Medulla oblongata (tissue), 1 donor: ENCODE measurements around the gene PROKR1.
"Not testable (repeated sequence)": the region's sequence is repeated elsewhere in the genome, so short reads cannot be mapped to it uniquely, and the experiment has no call there.

Experiments
- DNase-seq: peaks from one replicate; pipeline ENCODE4 v3.0.0-alpha.2; 2015; ENCODE audit errors: extremely low spot score

The PROKR1 gene

GRCh38 chr2:68658266-68658665 is 14.9 kb downstream of the PROKR1 start:
- no peak for DNase-seq

DNA sequence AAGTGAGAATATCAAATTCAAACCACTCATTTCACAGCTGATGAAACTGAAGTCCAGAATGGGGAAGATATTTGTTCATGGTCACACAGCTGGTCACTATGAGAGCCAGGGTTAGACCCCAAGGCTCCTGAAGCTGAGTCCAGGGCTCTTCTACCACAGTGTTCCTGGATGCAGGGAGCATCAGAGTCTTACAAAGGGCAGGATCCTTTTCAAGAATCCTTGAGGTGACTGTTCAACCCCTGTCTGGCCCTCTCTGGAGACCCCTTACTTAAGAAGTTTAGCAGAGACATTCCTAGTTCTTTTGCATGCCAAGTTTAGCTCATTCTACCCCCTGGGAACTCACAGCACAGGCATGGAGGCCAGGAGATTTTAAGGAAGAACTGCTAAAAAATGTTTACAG is 15.7 kb downstream of the PROKR1 start:
- no peak for DNase-seq

- no peak for DNase-seq
Observed at GRCh38 chr2:68660658-68661057, 17.3 kb downstream of the PROKR1 start.

GRCh38 chr2:68662466-68662865 is 19.1 kb downstream of the PROKR1 start:
- DNase-seq = peak; percentile 46

- no peak for DNase-seq
Observed at GRCh38 chr2:68663371-68664156, 20.2 kb downstream of the PROKR1 start.

DNA sequence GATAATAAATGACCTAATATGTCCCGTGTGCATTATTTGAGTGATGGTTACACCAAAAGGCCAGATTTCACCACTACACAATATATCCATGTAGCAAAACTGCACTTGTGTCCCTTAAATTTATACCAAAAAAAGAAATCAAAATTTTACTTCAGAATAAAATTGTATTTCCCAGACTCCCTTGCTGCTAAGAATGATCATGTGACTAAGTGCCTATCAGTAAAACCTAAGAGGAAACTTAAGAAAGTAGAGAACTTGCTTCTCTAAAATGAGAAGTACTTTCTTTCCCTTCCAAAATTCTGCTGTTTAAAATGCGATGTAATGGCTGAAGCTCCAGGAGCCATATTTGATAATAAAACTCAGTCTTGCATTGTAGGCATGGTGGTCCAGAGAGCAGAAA is 24.0 kb downstream of the PROKR1 start:
- DNase-seq = no peak

DNA sequence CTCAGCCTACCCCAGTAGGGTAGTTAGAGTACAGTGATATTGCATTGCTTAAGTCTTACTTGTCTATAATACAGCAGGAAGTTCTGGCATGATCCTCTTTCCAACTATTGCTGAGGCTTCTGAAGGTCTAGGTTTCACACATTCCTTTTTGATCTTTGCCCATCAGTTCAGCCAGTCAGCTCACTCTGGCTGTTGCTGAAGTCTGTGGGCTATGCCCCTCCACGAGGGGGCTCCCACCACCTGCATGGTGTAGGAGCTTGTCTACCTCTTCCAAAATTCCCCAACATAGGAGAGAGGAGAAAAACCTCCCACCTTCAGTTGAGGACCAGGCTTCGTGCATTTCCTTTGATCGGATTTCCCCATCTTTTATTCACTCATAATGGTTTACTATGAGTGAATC is 26.3 kb downstream of the PROKR1 start:
- no peak for DNase-seq

DNA sequence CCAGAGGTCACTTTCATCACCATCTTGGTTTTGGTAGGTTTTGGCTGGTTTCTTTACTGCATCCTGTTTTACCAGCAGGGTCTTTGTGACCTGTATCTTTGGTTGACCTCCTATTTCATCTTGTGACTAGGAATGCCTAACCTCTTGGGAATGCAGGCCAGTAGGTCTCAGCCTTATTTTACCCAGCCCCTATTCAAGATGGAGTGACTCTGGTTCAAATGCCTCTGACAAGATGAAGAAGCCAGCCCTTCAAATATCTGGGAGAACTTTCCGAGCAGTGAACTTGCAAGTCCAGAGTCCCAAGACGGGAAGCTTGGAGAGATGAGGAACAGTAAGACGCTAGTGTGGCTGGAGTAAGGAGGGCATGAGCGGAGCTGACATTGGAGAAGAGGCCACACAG is 28.6 kb downstream of the PROKR1 start:
- no peak for DNase-seq

DNA sequence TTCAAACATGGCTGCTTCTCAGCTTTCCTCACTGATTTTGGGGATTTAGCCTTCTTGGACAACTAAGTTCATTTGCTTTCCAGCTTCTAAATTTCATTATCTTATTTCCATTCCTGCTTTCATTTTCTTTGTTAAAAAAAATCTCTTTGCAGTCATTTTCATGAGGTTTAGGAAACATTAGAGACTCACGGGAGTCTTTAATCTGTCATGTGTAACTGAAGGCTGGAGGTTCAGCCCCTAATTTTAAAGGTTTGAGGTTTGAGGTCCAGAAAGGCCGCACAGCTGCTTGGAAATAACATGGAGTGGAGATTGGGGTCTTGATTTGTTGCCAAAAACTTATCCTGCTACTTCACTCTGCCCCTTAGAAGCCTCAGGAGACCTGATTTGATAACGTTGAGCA is 30.3 kb downstream of the PROKR1 start:
- no peak for DNase-seq

- DNase-seq = no peak
Observed at GRCh38 chr2:68675470-68675869, 32.1 kb downstream of the PROKR1 start.

DNA sequence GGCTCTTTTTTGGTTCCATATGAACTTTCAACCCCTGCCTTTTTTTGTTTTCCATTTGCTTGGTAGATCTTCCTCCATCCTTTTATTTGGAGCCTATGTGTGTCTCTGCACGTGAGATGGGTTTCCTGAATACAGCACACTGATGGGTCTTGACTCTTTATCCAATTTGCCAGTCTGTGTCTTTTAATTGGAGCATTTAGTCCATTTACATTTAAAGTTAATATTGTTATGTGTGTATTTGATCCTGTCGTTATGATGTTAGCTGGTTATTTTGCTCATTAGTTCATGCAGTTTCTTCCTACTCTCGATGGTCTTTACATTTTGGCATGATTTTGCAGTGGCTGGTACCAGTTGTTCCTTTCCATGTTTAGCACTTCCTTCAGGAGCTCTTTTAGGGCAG is 34.5 kb downstream of the PROKR1 start:
- DNase-seq = not testable (repeated sequence)

GRCh38 chr2:68679166-68679916 is 36.0 kb downstream of the PROKR1 start:
- not testable (repeated sequence) for DNase-seq

- DNase-seq = not testable (repeated sequence)
Observed at GRCh38 chr2:68679917-68680267, 36.5 kb downstream of the PROKR1 start.

GRCh38 chr2:68684197-68684596 is 40.8 kb downstream of the PROKR1 start:
- DNase-seq = no peak

- no peak for DNase-seq
Observed at GRCh38 chr2:68686178-68686577, 42.8 kb downstream of the PROKR1 start.

GRCh38 chr2:68687018-68687417 is 43.6 kb downstream of the PROKR1 start:
- no peak for DNase-seq

DNA sequence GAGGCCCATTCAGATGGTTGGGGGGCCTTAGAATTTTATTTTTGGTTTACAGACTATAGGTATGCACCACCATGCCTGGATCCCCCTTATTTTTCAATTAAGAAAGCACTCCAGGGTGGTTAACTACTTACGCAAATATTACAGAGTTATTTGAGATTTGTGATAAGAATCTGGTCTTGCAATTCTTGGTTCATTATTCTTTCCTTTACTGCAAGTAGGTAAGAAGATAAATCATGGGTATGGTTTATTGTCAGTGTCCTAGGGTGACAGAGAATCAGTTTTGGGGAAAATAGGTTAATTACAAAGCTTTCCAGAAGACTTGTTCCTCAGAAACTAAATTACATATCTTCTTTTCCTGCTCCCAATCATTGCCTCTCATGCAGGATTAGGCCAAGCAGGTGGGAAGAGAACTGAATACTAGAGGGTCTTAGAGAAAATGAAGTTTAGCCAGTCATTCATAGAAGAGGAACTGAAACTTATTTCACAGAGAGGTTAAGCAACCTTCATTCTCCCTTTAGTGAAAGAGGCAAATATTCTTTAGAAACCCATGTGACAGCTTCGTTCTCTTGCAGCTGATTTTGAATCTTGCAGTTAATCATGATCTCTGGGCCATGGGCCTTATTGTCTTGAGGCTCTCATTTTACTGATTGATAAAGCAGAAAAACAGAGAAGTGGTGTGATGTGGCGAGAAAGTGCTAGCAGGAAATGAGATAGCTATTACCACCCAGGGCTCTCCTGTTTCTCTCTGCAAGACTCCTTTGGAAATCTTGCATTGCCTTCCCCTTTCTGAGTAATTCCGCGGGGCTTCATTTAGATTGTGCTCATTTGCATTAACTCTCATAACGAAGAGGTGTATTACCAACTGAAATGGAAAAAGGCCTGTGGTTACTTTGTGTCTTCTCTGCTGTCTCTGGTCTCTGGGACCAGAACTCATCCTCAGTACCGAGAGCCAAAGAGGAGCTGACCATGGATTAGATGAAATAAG is 46.5 kb downstream of the PROKR1 start:
- peak; percentile 56 for DNase-seq

- DNase-seq = no peak
Observed at GRCh38 chr2:68690851-68691250, 47.5 kb downstream of the PROKR1 start.

DNA sequence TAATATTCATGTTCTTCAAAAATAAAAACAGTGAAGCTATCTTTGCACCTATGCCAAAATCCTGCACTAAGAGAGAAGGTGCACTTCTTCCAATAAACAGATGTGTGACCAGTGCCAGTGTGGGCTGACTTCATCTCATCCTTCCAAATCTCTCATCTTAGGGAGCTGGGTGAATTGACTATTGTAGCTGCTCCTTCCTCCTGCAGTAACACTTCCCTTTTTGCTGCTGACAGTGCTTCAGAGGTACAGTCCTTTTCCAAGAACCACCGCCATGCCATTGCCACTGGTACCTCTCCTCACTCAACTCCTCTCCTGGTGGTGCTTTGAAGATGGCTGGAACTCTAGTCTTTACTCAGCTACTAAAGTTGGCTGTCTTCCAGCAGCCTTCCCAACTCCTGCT is 49.1 kb downstream of the PROKR1 start:
- peak; percentile 16 for DNase-seq

DNA sequence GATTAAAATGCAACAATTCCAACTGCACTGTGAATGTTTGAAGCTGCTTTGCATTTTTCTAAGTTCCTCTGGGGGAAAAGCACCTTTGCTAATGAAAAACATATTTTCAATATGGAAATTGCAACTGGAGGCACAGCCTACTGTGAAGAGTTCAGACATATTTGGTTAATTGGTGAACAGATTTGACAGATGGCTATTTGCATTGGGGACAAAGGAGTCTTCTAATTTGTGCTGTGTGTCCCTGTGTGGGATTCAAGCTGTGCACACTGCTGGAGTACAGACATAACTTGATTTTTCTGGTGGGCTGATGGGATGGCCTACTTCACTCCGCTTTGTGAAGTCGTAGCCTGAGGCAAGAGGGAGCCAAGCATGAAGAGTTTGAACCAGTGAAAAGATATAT is 50.6 kb downstream of the PROKR1 start:
- DNase-seq = no peak

GRCh38 chr2:68695971-68696370 is 52.6 kb downstream of the PROKR1 start:
- DNase-seq = no peak

DNA sequence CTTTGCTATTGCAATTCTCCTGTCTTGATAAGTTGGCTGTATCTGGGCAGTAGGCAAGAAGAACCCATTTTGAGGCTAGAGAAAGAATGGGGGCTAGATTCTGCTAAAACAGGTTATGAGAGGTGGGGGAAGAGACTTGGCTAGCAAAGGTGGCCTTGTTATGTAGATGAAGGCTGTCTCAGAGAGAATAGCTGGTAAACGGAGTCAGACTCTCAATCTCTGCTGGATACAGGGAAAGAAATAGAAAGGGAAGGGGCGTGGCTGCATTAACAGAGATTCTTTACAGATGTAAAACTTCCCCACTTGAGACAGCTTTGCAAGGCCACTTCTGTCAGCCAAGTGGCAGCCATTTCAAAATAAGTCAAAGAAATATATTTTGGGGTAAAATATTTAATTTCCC is 53.2 kb downstream of the PROKR1 start:
- DNase-seq = no peak
